Stomach (tissue), 4 donors: ENCODE results near the gene OR5B2.

Experiments
- POLR2A ChIP-seq, 4 donors: fragments of 450-650 bp; IDR thresholded peaks; one replicate each; pipeline ENCODE4 v1.6.1; 2016; ENCODE audit warnings: antibody characterized with exemption in 4 of 4, control low read depth in 2 of 4, mild to moderate bottlenecking in 1 of 4, moderate library complexity in 1 of 4
- POLR2AphosphoS5 ChIP-seq, 3 donors: sonication (generic); formaldehyde crosslinking; IDR thresholded peaks; one replicate each; pipeline ENCODE4 v1.6.1; 2016; ENCODE audit warnings: antibody characterized with exemption in 3 of 3
- TF ChIP-seq, protein P1 (sequence below), 7 experiments: fragments of 450-650 bp in 4 of 7; fragments of 200-600 bp in 3 of 7; sonication (generic) in 3 of 7; IDR thresholded peaks; one replicate each; pipeline ENCODE4 v1.5.1; 2016 to 2019; ENCODE audit warnings: antibody characterized with exemption in 7 of 7, control low read depth in 2 of 7, mild to moderate bottlenecking in 1 of 7

DNA sequence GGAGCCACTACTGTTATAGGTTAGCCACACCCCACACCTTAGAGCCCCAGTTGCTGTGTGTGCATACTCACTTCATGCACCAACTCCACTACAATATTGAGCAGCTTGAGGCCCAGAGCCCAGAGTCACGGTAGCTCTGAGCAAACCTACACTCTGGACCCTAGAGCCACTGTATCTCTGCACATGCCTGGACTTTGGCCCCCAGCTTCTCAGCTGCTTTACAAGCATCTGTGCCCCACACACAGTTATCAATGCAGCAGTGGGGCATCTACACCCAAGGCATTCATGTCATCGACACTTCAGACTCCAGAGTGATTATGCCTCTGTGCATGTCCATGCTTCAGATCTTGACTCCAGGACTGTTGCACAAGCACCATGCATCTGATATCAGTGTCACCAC is 16.4 kb upstream of the OR5B2 start:
- TF ChIP-seq POLR2AphosphoS5 (IDR thresholded peaks at IDR 0.05), result no peak
- TF ChIP-seq, protein P1, sequence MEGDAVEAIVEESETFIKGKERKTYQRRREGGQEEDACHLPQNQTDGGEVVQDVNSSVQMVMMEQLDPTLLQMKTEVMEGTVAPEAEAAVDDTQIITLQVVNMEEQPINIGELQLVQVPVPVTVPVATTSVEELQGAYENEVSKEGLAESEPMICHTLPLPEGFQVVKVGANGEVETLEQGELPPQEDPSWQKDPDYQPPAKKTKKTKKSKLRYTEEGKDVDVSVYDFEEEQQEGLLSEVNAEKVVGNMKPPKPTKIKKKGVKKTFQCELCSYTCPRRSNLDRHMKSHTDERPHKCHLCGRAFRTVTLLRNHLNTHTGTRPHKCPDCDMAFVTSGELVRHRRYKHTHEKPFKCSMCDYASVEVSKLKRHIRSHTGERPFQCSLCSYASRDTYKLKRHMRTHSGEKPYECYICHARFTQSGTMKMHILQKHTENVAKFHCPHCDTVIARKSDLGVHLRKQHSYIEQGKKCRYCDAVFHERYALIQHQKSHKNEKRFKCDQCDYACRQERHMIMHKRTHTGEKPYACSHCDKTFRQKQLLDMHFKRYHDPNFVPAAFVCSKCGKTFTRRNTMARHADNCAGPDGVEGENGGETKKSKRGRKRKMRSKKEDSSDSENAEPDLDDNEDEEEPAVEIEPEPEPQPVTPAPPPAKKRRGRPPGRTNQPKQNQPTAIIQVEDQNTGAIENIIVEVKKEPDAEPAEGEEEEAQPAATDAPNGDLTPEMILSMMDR (IDR thresholded peaks at IDR 0.05), result no peak
- no peak for TF ChIP-seq POLR2A (IDR thresholded peaks at IDR 0.05)
